PC-3 (cell line): Measurements from ENCODE around the gene ASB13.

Experiments
- CTCF ChIP-seq: fragments of 300-600 bp; sonication (generic); conservative IDR thresholded peaks from 2 replicates; pipeline ENCODE4 v1.5.1; 2017; ENCODE audit warnings: antibody characterized with exemption, low read depth, mild to moderate bottlenecking, low read length
- EZH2phosphoT487 ChIP-seq: fragments of 300-600 bp; sonication (generic); IDR thresholded peaks from 2 replicates; pipeline ENCODE4 v1.6.1; 2018; ENCODE audit warnings: mild to moderate bottlenecking, antibody characterized with exemption, low read length, borderline replicate concordance

DNA sequence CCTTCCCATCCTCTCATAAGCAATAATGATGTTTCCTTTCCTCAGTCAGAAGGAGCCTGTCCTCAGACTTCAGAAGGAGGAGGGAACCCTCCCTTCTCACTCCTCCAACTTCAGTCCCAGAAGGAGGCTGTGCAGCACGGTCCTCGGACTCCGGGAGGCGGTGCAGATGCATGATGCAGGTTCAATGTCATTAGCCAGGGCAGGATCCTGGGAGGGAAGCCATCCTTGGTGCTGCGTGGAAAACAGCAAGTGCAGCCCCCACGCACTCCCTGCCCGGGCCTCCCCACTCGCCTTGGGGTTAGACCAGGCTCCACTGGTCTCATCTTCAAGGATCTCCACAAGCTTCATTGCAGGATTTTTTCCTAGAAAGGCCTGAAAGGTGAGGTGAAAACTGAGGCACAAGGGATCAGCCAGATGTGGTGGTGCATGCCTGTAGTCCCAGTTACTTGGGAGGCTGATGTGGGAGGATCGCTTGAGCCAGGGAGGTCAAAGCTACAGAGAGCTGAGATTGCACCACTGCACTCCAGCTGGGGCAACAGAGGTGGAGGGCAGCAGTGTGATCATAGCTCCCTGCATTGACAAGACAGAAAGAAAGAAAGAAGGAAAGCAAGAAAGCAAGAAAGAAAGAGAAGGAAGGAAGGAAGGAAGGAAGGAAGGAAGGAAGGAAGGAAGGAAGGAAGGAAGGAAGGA, 62.0 kb downstream of the ASB13 start:
- TF ChIP-seq CTCF (no peak), EZH2phosphoT487 (no peak)
